NAMALWA (cell line): Measurements from ENCODE around the gene LYSMD3.

Experiments
- DNase-seq: peaks from one replicate; pipeline ENCODE4 v3.0.0-alpha.2; 2015; ENCODE audit warnings: low spot score

The LYSMD3 gene

GRCh38 chr5:90547072-90547536 lies 17.7 kb upstream of the LYSMD3 start:
- no peak for DNase-seq

GRCh38 chr5:90546216-90546837 lies 16.9 kb upstream of the LYSMD3 start:
- no peak for DNase-seq

- no peak for DNase-seq
Observed at GRCh38 chr5:90545511-90545910, 16.1 kb upstream of the LYSMD3 start.

DNA sequence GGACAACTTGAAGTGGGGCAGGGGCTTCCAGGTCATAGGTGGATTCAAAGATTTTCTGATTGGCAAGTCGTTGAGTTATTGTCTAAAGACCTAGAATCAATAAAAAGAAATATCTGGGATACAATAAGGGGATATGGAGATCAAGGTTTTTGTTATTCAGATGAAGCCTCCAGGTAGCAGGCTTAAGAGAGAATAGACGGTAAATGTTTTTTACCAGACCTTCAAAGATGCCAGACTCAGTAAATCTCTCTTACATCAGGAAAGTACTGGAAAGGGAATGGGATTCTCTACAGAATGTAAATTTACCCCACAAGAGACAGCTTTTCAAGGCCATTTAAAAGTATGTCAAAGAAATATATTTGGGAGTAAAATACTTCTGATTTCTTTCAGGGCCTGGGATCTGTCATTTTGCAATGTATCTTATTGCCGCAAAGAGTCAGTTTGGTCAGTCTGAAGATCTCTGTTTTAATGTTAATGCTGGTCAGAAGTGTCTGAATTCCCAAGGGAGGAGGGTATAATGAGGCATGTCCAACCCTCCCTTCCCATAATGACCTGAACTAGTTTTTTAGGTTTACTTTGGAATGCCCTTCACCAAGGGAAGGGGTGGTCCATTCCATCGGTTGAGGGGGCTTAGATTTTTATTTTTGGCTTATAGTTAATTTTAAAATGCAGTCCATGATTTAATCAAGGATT lies 13.6 kb upstream of the LYSMD3 start:
- DNase-seq = no peak

GRCh38 chr5:90534922-90535321 lies 5.5 kb upstream of the LYSMD3 start:
- DNase-seq = no peak

GRCh38 chr5:90533794-90534193 lies 4.4 kb upstream of the LYSMD3 start:
- DNase-seq = no peak

DNA sequence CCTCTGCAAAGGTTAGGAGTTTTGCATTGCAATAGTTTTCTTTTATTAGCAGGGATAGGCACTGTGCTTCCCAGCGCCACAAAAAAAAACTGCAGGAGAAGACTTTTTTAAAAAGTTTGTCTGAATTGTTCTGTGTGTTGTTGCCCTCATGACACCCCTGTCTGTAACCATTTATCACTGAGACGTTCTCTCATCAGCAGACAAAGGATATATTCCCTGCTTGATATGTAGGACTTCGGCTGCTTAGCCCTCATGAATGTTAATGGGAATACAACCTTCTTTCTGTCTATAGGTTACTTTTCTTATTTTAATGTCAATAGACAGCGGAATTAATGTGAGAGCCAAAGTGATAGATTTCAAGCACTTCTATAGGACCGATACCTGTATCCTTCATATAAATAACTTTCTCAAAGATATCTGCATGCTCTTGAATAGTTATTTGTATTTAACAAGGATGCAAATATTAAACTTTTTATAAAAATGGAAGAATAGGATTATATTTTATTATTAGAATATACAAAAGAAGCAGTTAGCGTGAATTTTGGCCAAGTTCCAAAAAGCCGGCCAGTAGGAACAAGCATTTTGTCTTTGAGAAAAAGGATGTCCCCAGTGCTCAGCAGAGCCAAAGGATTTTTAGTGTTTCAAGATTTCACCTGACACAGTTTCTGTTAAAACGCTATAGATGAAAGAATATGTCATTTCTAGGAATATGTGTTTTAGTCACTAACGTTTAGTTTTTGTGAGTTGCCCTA lies 1.5 kb upstream of the LYSMD3 start:
- no peak for DNase-seq

- peak; percentile 85 for DNase-seq
Observed at GRCh38 chr5:90529939-90530677, 724 bp upstream of the LYSMD3 start.

DNA sequence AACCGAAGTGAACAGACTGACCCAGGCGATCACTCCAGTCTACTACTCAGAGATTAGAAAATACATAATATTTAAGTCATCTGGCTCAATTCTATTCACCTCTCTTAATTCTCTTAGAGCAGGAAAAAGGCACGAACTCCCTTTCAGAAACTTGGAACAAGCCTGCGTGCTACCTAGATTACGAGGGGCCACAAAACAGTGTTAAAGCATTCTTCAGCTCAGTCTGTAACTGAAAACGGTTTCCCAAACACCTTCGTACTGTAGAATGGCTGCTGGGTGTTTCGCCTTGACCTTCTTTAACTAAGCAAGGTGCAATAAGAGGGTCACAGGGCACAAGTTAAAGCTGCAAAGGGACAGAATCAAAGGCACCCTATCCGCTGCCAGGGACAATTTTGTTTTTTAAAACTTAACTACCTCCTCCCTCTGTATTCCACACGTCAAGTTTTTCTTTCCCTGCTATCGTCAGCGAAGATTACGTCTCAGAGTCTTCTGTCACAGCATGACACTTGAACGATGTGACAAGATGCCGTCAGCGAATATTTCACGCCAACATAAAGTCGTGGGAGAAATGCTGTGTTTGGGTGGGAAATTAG lies 687 bp downstream of the LYSMD3 start:
- peak; percentile 38 for DNase-seq

DNA sequence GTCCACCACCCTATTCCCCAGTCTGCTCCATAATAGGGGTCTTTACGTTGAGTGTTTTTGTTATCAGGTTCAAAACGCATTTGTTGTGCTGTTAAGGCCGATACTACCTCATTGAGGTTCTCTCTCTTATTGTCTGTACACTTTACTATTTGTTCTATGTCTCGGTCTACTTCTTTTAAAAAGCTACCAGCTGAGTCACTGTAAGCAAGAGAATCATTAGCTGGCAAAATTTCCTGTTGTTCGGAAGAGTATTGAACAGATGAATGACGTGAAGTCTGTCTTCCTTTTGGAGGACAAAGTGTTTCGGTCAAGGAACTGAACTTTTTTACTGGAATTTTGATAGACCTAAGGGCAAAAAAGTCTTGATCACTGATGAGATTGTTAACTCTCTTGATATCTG lies 10.3 kb downstream of the LYSMD3 start:
- no peak for DNase-seq

GRCh38 chr5:90518661-90519060 lies 10.7 kb downstream of the LYSMD3 start:
- DNase-seq = peak; percentile 30

DNA sequence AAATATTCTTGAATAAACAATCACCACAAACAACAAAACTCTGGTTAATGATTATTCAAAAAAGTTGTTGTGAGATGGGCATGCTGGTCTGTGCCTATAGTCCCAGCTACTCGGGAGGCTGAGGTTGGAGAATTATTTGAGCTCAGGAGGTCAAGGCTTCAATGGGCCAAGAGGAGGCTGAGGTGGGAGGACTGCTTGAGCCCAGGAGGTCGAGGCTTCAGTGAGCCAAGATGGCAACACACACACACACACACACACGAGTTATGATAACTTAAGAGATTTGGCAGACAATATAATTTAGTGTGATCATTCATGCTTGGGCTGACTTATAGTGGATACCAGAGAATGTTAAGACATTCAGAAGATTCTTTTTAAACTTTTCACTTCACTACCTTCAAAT lies 14.9 kb downstream of the LYSMD3 start:
- no peak for DNase-seq

- no peak for DNase-seq
Observed at GRCh38 chr5:90510438-90510837, 18.9 kb downstream of the LYSMD3 start.

GRCh38 chr5:90506221-90506620 lies 23.2 kb downstream of the LYSMD3 start:
- DNase-seq = no peak

- no peak for DNase-seq
Observed at GRCh38 chr5:90504743-90505142, 24.6 kb downstream of the LYSMD3 start.

DNA sequence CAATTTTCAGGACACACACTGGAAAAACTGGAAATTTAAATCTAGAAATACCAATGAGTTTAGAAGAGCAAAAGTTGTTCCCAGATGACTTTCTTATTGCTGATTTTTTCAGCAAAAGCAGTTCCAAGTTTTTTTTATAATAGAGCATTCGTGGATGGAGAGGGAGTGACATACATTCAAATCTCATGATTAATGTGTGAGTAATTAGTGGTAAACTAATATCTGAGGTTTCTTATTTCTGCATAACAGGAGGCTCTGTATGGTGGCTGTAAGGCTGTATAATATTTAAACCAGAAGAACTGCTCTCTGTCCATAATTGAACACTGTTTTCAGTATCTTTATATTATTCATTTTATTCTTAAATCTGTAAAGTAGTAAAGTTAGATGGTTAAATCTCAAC lies 25.8 kb downstream of the LYSMD3 start:
- DNase-seq = no peak

DNA sequence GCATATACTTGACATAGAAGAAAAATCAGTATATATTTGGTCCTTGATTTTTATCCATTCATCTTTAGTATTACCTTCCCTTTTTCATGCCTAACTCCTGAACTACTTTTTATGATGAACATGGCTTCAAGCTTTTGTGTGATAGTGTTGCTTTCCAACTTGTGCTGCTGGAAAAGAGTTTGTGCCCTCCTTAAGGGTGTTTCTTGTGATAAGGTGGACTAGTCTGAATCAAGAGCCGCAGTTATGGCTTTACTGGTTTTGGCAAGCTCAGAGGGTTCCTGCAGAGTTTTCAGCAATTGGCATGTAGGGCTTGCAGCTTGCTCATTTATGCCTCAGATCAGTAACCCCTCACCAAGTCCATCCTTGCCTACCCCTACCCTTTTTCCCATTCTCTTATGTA lies 34.2 kb downstream of the LYSMD3 start:
- no peak for DNase-seq

DNA sequence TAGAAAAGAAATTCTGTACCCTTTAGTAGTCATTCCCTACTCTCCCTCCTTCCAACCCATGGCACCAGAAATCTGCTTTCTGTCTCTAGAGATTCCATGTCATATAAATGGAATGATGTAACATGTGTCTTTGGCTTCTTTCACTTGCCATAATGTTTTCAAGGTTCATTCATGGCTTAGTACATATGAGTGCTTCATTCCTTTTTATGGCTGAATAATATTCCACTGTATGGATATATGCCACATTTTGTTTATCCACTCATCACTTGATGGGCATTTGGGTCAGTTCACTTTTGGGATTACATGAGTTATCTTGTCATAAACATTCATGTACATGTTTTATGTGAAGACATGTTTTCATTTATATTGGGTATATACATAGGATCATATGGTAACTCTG lies 35.3 kb downstream of the LYSMD3 start:
- no peak for DNase-seq

DNA sequence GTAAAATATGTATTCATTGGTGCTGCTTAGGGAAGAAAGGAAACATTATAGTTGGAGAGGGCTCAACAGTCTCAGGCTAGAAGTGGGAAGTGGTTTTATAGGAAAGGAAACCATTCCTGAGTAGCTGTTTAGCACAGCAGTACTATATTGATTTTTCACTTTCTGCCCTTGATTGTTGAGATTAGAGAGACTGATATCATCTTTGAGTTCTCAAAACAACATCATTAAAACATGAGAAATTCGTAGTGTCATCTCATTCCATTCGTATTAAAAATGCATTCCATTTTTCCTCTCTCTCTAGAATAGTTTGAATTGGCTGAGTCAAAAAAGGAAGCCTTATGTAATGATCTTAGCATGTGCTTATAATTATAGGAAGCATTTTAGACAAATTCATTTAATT lies 40.6 kb downstream of the LYSMD3 start:
- no peak for DNase-seq

DNA sequence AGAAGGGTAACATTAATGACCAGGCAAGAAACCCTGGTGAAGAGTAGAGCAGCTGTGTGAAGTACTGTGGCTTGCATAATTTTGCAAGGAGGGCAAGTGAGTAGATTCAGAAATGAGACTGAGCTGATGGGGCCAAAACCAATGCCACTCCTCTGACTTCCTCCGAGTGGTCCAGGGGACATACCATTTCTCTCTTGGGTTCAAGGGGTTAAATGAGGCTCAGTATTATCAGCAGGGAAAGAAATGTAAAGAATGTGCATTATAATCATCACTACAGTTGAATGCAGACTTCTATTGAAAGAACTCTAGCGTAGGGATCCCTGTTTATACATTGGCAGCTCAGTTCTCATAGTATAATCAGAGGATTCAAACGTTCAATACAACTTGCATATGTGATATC lies 44.8 kb downstream of the LYSMD3 start:
- DNase-seq = no peak

DNA sequence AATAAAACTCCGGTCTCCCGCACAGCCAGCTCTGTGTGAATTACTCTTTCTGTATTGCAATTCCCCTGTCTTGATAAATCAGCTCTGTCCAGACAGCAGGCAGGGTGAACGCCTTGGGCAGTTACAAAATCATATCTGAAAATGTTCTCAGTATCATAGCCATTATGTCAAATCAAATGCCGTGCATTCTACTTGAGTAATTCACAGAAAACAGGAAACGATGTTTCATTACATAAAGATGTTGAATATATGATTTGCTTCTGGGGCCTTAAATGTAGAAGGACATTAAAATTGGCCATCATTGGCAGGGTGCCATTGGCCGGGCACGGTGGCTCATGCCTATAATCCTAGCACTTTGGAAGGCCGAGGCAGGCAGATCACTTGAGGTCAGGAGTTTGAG lies 46.2 kb downstream of the LYSMD3 start:
- DNase-seq = no peak

GRCh38 chr5:90480699-90481098 lies 48.7 kb downstream of the LYSMD3 start:
- DNase-seq = no peak
